Tibial nerve (tissue), 4 donors: ENCODE data around the gene AP5Z1.

Source experiments
- EP300 ChIP-seq, 2 donors: sonication (generic); formaldehyde crosslinking; IDR thresholded peaks; one replicate each; pipeline ENCODE4 v1.6.1; 2017; ENCODE audit warnings: antibody characterized with exemption in 2 of 2, mild to moderate bottlenecking in 1 of 2
- TF ChIP-seq, protein P1 (sequence below), 5 experiments: fragments of 200-600 bp in 3 of 5; fragments of 450-650 bp in 2 of 5; sonication (generic) in 3 of 5; IDR thresholded peaks; one replicate each; pipeline ENCODE4 v1.5.1; 2016 to 2019; ENCODE audit warnings: antibody characterized with exemption in 5 of 5, mild to moderate bottlenecking in 3 of 5, moderate library complexity in 2 of 5

DNA sequence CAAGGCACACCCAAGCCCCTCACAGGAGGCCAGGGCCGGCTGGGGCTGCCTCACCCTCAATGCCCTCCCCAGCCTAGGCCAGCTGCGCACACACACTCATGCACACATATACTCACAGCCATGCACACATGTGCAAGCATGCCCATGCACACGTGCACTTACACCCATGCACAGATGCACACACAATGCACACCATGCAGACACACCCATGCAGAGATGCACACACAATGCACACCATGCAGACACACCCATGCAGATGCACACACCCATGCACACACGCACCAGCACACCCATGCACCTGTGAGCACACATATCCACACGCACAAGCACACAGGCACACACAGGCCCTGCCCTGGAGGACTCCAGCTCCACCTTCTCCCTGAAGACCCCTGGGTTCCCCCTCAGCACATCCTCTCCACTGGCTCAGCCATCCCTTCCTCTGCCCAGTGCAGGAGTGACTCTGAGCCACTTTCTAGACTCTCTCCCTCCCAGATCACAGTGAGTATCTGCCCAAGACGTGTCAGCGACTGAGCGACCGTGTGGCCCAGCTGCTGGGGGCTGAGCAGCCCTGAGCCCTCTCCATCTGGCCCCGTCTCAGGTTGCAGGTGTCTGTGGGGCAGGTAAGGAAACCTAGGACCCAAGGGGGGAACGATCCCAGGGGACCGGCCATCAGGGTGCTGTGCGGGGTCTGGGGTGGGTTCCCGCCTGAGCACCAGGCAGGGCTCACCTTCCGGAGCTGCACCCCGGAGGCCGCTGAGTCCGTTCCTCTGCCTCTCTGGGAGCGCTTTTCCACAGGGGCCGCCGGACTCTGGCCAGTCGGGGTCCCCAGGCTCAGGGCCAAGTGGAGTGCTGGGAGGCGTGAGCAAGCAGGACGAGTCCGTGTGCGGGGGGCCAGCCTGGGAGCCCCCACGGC lies 25.8 kb downstream of the AP5Z1 start:
- TF ChIP-seq, protein P1, sequence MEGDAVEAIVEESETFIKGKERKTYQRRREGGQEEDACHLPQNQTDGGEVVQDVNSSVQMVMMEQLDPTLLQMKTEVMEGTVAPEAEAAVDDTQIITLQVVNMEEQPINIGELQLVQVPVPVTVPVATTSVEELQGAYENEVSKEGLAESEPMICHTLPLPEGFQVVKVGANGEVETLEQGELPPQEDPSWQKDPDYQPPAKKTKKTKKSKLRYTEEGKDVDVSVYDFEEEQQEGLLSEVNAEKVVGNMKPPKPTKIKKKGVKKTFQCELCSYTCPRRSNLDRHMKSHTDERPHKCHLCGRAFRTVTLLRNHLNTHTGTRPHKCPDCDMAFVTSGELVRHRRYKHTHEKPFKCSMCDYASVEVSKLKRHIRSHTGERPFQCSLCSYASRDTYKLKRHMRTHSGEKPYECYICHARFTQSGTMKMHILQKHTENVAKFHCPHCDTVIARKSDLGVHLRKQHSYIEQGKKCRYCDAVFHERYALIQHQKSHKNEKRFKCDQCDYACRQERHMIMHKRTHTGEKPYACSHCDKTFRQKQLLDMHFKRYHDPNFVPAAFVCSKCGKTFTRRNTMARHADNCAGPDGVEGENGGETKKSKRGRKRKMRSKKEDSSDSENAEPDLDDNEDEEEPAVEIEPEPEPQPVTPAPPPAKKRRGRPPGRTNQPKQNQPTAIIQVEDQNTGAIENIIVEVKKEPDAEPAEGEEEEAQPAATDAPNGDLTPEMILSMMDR (IDR thresholded peaks at IDR 0.05), result no peak
- TF ChIP-seq EP300 (IDR thresholded peaks at IDR 0.05), result no peak
